ENCODE results near the gene UCN3. TPM values are rescaled to one million over a fixed set of nuclear protein-coding genes. Genes with fewer than 3 reads are reported as not detected.
"Not testable (repeated sequence)": the region's sequence is repeated elsewhere in the genome, so short reads cannot be mapped to it uniquely, and the experiment has no call there.

Gene UCN3
- total RNA-seq, 1 experiment from 2014 or later = not detected

- DNase-seq (ENCODE audit: low read depth) = no peak
Measured at GRCh38 chr10:5406918-5407317, 42.2 kb downstream of the UCN3 start.

DNA sequence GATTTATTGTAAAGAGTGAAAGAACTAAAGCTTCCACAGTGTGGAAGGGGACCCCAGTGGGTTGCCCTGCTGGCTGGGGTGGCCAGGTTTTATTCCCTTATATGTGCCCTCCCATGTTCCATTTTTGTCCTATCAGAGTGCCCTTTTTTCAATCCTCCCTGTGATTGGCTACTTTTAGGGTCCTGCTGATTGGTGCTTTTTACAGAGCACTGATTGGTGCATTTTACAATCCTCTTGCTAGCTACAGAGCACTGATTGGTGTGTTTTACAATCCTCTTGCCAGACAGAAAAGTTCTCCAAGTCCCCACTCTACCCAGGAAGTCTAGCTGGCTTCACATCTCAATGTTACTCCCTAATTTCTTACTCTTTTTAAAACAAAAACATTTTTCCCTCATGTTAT, 46.0 kb downstream of the UCN3 start:
- not testable (repeated sequence) for DNase-seq (ENCODE audit: low read depth)

GRCh38 chr10:5411941-5412276, 47.1 kb downstream of the UCN3 start:
- DNase-seq (ENCODE audit: low read depth) = no peak

DNA sequence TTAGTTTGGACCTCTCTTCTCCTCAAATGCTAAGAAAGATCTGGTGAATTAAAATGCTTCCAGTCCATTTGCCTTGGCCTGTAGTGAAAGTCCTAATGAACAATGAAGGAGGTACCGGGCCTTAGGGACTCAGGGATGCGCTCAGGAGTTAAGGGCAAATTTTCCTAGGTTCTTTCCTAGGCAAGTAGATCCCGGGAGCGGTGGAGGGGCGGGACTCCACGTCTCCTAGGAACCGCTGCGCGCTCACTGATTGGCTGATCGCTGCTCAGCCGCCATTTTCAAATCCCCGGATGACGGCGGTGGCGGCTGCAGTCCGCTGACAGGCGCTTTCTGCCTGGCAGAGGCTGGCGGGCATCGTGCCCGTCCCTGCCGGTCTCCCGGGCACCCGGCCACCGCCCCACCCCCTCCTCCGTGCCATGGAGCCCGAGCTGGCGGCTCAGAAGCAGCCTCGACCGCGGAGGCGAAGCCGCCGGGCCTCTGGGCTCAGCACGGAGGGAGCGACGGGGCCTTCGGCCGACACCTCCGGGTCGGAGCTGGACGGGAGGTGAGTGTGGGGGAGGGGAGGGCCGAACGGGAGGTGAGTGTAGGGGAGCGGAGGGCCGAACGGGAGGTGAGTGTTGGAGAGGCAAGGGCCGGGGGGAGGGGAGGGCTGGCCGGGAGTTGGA, 47.6 kb downstream of the UCN3 start, which contains the start of gene NET1:
Gene NET1 (plus strand): TSS at position 281 of the 665 bp plus-strand sequence. CDS start 136 bp downstream, at position 417.
- DNase-seq (ENCODE audit: low read depth) = peak; percentile 71

DNA sequence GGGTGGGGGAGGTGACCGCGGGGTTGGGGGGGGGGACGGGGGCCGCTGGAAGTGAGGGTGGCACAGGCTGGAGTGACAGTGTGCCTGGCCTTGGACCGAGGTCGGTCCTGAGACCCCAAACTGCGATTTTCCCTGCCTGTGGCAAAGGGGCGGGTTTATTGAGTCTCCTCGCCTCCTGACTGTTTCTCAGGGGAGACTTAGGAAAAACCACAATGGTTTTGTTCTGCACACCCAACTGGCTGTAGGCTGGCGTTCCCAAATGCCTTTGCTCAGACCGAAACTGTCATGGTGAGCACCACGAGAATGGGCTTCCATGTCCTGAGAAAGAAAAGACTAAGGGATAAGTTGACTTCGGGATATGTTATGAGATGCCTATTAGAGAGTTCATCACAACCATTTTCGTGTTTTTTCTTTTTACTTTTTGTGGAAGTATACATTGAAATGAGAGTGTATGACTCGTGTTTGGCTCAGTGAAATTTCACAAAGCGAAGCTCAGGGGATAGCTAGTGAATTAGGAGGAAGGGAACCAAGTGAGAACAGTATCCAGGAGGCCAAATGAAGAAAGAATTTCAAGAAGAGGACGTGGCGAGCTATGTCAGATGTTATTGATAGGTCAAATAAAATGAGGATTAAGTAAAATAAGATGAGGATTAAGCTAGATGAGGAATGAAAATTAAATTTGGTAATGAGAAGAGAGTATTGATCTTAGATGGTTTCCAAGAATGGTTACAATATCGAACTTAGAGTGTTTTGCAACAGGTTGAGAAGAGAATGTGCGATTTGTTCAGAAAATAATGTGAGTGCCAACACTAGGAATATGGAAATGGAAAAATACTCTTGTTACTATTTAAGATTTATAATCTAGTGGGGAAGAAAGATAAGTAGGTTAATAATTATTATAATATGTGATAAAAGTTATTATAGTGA, 48.5 kb downstream of the UCN3 start:
- DNase-seq (ENCODE audit: low read depth) = peak; percentile 67

DNA sequence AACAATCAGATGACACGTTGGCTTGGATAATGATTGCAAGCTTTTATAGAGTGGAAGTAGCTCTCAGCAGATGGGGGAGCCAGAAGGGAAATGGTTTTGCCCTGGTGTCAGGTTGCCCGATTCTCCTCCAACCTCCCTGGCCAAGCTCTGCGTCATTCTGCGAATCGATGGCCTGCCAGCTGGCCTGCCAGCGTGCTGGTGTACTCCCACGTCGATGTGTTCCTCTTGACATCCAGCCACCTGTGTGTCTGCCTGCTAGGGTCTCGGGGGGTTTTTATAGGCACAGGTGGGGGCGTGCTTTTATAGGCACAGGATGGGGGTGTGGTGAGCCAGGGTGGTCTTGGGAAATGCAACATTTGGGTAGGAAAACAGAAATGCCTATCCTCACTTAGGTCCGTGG, 52.2 kb downstream of the UCN3 start:
- no peak for DNase-seq (ENCODE audit: low read depth)

GRCh38 chr10:5418584-5418983, 53.8 kb downstream of the UCN3 start:
- DNase-seq (ENCODE audit: low read depth) = no peak

DNA sequence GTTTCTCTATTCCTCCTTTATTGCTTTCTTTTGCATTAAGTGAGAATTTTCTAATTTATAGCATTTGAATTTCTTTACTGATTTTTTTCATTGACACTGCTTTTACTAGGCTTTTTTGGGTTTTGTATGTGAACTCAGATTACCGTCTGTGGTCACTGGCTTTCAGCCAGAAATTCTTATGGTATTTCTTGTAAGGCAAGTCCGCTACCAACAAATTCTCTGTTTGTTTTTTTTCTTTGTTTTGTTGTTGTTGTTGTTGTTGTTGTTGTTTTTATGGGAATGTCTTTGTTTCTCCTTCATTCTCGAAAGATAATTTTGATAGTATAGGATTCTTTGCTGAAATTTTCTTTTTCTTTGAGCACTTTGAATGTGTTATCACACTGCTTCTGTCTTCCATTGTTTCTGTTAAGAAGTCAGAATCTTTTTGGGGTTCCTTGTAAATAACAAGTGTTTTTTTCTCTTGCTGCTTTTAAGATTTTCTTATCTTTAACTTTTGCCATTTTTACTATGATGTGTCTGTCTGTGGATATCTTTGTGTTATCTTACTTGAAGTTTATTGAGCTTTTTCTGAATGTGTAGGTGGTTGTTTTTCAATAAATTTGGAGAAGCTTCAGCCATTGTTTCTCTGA, 54.8 kb downstream of the UCN3 start:
- peak; percentile 70 for DNase-seq (ENCODE audit: low read depth)

GRCh38 chr10:5423771-5424170, 59.0 kb downstream of the UCN3 start:
- DNase-seq (ENCODE audit: low read depth) = no peak

Other genes with a start within 250 kb of the UCN3 start
- gene AKR1C8, start 179.8 kb upstream of the UCN3 start, total RNA-seq (2014; rRNA removed; shearing (Covaris generic)) = not detected in 2 replicates
- not detected in 2 replicates for gene AKR1C4, start 168.1 kb upstream of the UCN3 start, total RNA-seq (2014; rRNA removed; shearing (Covaris generic))
- not detected in 2 replicates for gene TUBAL3, start 39.9 kb downstream of the UCN3 start, total RNA-seq (2014; rRNA removed; shearing (Covaris generic))
- gene NET1, start 47.6 kb downstream of the UCN3 start, total RNA-seq (2014; rRNA removed; shearing (Covaris generic)) = 11.4 and 16.3 TPM in 2 replicates
- gene CALML5, start 134.6 kb downstream of the UCN3 start, total RNA-seq (2014; rRNA removed; shearing (Covaris generic)) = not detected in 2 replicates
- gene CALML3, start 160.0 kb downstream of the UCN3 start, total RNA-seq (2014; rRNA removed; shearing (Covaris generic)) = not detected in 2 replicates